Measurements from ENCODE around the gene ORM2.

Gene ORM2

GRCh38 chr9:114343471-114344187, 14.0 kb downstream of the ORM2 start:
- Histone ChIP-seq H3K36me3 (ENCODE audit: control insufficient read depth in 1 of 2, insufficient read depth in 2 of 2, low read depth in 1 of 2, low read length in 2 of 2) (peaks cover 81 to 92% of the 10 kb centered on the region in 2 experiments), H3K27me3 (ENCODE audit: control insufficient read depth in 1 of 2, insufficient read depth in 1 of 2, low read length in 2 of 2) (no peaks in the 10 kb centered on the region), H2AK5ac (ENCODE audit: low read length, severe bottlenecking) (no peak overlapping the region), H3K79me1 (replicated peaks; ENCODE audit: low read length, poor library complexity, severe bottlenecking) (peaks cover 1% of the 10 kb centered on the region), H3K9me3 (ENCODE audit: control insufficient read depth, low read length) (no peaks in the 10 kb centered on the region), H3K4me3 (ENCODE audit: insufficient read depth in 1 of 2, low read depth in 1 of 2, low read length in 2 of 2) (no peak overlapping the region), H2BK15ac (ENCODE audit: low read depth, poor library complexity, severe bottlenecking) (no peak overlapping the region), H2BK5ac (ENCODE audit: low read depth, low read length, poor library complexity, severe bottlenecking) (no peak overlapping the region), H2AFZ (ENCODE audit: low read depth, low read length) (no peak overlapping the region), H3K27ac (ENCODE audit: low read length, poor library complexity, severe bottlenecking) (no peak overlapping the region), H2BK12ac (ENCODE audit: low read length in 2 of 2) (no peak overlapping the region), H3K4ac (ENCODE audit: low read depth in 1 of 2, low read length in 2 of 2) (no peak overlapping the region), H3K23ac (ENCODE audit: low read length in 2 of 2) (no peak overlapping the region), H4K91ac (ENCODE audit: low read length) (no peak overlapping the region), H3K14ac (ENCODE audit: low read length in 2 of 2) (no peak overlapping the region), H3K9ac (ENCODE audit: low read length) (no peak overlapping the region), H2BK120ac (ENCODE audit: low read depth, low read length) (no peak overlapping the region), H4K8ac (ENCODE audit: low read length) (no peak overlapping the region), H3K4me1 (ENCODE audit: control insufficient read depth, insufficient read depth, low read depth, low read length) (peaks cover 10% of the 10 kb centered on the region), H3K4me2 (ENCODE audit: low read length, poor library complexity, severe bottlenecking) (no peak overlapping the region), H3K18ac (ENCODE audit: low read depth in 1 of 2, low read length in 2 of 2) (no peak overlapping the region)
- peak; percentile 48 for DNase-seq
- WGBS, result 84% methylated on average over 7 of the region's 9 CpGs

GRCh38 chr9:114344188-114344566, 14.5 kb downstream of the ORM2 start:
- Histone ChIP-seq H3K14ac (ENCODE audit: low read length in 2 of 2) (no peak overlapping the region), H3K27ac (ENCODE audit: low read length, poor library complexity, severe bottlenecking) (no peak overlapping the region), H3K23ac (ENCODE audit: low read length in 2 of 2) (no peak overlapping the region), H3K4me3 (ENCODE audit: insufficient read depth in 1 of 2, low read depth in 1 of 2, low read length in 2 of 2) (no peak overlapping the region), H3K4me2 (ENCODE audit: low read length, poor library complexity, severe bottlenecking) (no peak overlapping the region), H2AK5ac (ENCODE audit: low read length, severe bottlenecking) (no peak overlapping the region), H3K4ac (ENCODE audit: low read depth in 1 of 2, low read length in 2 of 2) (no peak overlapping the region), H3K27me3 (ENCODE audit: control insufficient read depth in 1 of 2, insufficient read depth in 1 of 2, low read length in 2 of 2) (no peaks in the 10 kb centered on the region), H4K8ac (ENCODE audit: low read length) (no peak overlapping the region), H2BK120ac (ENCODE audit: low read depth, low read length) (no peak overlapping the region), H3K9ac (ENCODE audit: low read length) (no peak overlapping the region), H2BK15ac (ENCODE audit: low read depth, poor library complexity, severe bottlenecking) (no peak overlapping the region), H2BK12ac (ENCODE audit: low read length in 2 of 2) (no peak overlapping the region), H3K79me1 (replicated peaks; ENCODE audit: low read length, poor library complexity, severe bottlenecking) (peaks cover 1% of the 10 kb centered on the region), H2BK5ac (ENCODE audit: low read depth, low read length, poor library complexity, severe bottlenecking) (no peak overlapping the region), H2AFZ (ENCODE audit: low read depth, low read length) (no peak overlapping the region), H3K9me3 (ENCODE audit: control insufficient read depth, low read length) (no peaks in the 10 kb centered on the region), H3K36me3 (ENCODE audit: control insufficient read depth in 1 of 2, insufficient read depth in 2 of 2, low read depth in 1 of 2, low read length in 2 of 2) (peaks cover 76 to 89% of the 10 kb centered on the region in 2 experiments), H4K91ac (ENCODE audit: low read length) (no peak overlapping the region), H3K4me1 (ENCODE audit: control insufficient read depth, insufficient read depth, low read depth, low read length) (peaks cover 12% of the 10 kb centered on the region), H3K18ac (ENCODE audit: low read depth in 1 of 2, low read length in 2 of 2) (no peak overlapping the region)
- no peak for DNase-seq
- 94% methylated on average over 8 of the region's 11 CpGs for WGBS

GRCh38 chr9:114344692-114345091, 15.0 kb downstream of the ORM2 start:
- Histone ChIP-seq H3K36me3 (ENCODE audit: control insufficient read depth in 1 of 2, insufficient read depth in 2 of 2, low read depth in 1 of 2, low read length in 2 of 2) (peaks cover 72 to 86% of the 10 kb centered on the region in 2 experiments), H3K14ac (ENCODE audit: low read length in 2 of 2) (no peak overlapping the region), H3K23ac (ENCODE audit: low read length in 2 of 2) (no peak overlapping the region), H3K9ac (ENCODE audit: low read length) (no peak overlapping the region), H2BK15ac (ENCODE audit: low read depth, poor library complexity, severe bottlenecking) (no peak overlapping the region), H3K18ac (ENCODE audit: low read depth in 1 of 2, low read length in 2 of 2) (no peak overlapping the region), H3K4ac (ENCODE audit: low read depth in 1 of 2, low read length in 2 of 2) (no peak overlapping the region), H3K79me1 (replicated peaks; ENCODE audit: low read length, poor library complexity, severe bottlenecking) (peaks cover 1% of the 10 kb centered on the region), H3K27me3 (ENCODE audit: control insufficient read depth in 1 of 2, insufficient read depth in 1 of 2, low read length in 2 of 2) (no peaks in the 10 kb centered on the region), H4K91ac (ENCODE audit: low read length) (no peak overlapping the region), H3K9me3 (ENCODE audit: control insufficient read depth, low read length) (no peaks in the 10 kb centered on the region), H2AK5ac (ENCODE audit: low read length, severe bottlenecking) (no peak overlapping the region), H3K4me1 (ENCODE audit: control insufficient read depth, insufficient read depth, low read depth, low read length) (peaks cover 16% of the 10 kb centered on the region), H2AFZ (ENCODE audit: low read depth, low read length) (no peak overlapping the region), H4K8ac (ENCODE audit: low read length) (no peak overlapping the region), H3K4me3 (ENCODE audit: insufficient read depth in 1 of 2, low read depth in 1 of 2, low read length in 2 of 2) (no peak overlapping the region), H3K4me2 (ENCODE audit: low read length, poor library complexity, severe bottlenecking) (no peak overlapping the region), H2BK5ac (ENCODE audit: low read depth, low read length, poor library complexity, severe bottlenecking) (no peak overlapping the region), H2BK12ac (ENCODE audit: low read length in 2 of 2) (no peak overlapping the region), H3K27ac (ENCODE audit: low read length, poor library complexity, severe bottlenecking) (no peak overlapping the region), H2BK120ac (ENCODE audit: low read depth, low read length) (no peak overlapping the region)
- 91% methylated on average over 3 of the region's 3 CpGs for WGBS
- no peak for DNase-seq

- Histone ChIP-seq H2BK12ac (ENCODE audit: low read length in 2 of 2) (no peak overlapping the region), H3K4me2 (ENCODE audit: low read length, poor library complexity, severe bottlenecking) (no peak overlapping the region), H2BK15ac (ENCODE audit: low read depth, poor library complexity, severe bottlenecking) (peak overlapping the region; percentile 31), H3K23ac (ENCODE audit: low read length in 2 of 2) (no peak overlapping the region), H2AFZ (ENCODE audit: low read depth, low read length) (no peak overlapping the region), H3K27ac (ENCODE audit: low read length, poor library complexity, severe bottlenecking) (no peak overlapping the region), H3K4me3 (ENCODE audit: insufficient read depth in 1 of 2, low read depth in 1 of 2, low read length in 2 of 2) (no peak overlapping the region), H3K9ac (ENCODE audit: low read length) (no peak overlapping the region), H3K9me3 (ENCODE audit: control insufficient read depth, low read length) (no peaks in the 10 kb centered on the region), H3K18ac (ENCODE audit: low read depth in 1 of 2, low read length in 2 of 2) (no peak overlapping the region), H4K91ac (ENCODE audit: low read length) (no peak overlapping the region), H4K8ac (ENCODE audit: low read length) (no peak overlapping the region), H2BK120ac (ENCODE audit: low read depth, low read length) (no peak overlapping the region), H3K27me3 (ENCODE audit: control insufficient read depth in 1 of 2, insufficient read depth in 1 of 2, low read length in 2 of 2) (no peaks in the 10 kb centered on the region), H2AK5ac (ENCODE audit: low read length, severe bottlenecking) (no peak overlapping the region), H3K4me1 (ENCODE audit: control insufficient read depth, insufficient read depth, low read depth, low read length) (peaks cover 20% of the 10 kb centered on the region), H3K79me1 (replicated peaks; ENCODE audit: low read length, poor library complexity, severe bottlenecking) (peaks cover 1% of the 10 kb centered on the region), H3K36me3 (ENCODE audit: control insufficient read depth in 1 of 2, insufficient read depth in 2 of 2, low read depth in 1 of 2, low read length in 2 of 2) (peaks cover 69 to 87% of the 10 kb centered on the region in 2 experiments), H2BK5ac (ENCODE audit: low read depth, low read length, poor library complexity, severe bottlenecking) (no peak overlapping the region), H3K14ac (ENCODE audit: low read length in 2 of 2) (no peak overlapping the region), H3K4ac (ENCODE audit: low read depth in 1 of 2, low read length in 2 of 2) (no peak overlapping the region)
- no peak for DNase-seq
- WGBS, result 98% methylated on average over 5 of the region's 7 CpGs
These were observed 15.9 kb downstream of the ORM2 start for GRCh38 chr9:114345493-114346065.
